GM23248 (cell line): ENCODE data around the gene NCKAP5L.

Experiments used
- EZH2 ChIP-seq: fragments of 200-600 bp; sonication (generic); IDR thresholded peaks from 2 replicates; pipeline ENCODE4 v1.6.1; 2018; ENCODE audit warnings: antibody characterized with exemption, mild to moderate bottlenecking; ENCODE audit not compliant: insufficient read depth, poor library complexity, severe bottlenecking
- EZH2phosphoT487 ChIP-seq: fragments of 200-600 bp; sonication (generic); IDR thresholded peaks from 2 replicates; pipeline ENCODE4 v1.6.1; 2018; ENCODE audit warnings: antibody characterized with exemption, moderate library complexity, mild to moderate bottlenecking, low read depth; ENCODE audit not compliant: insufficient read depth

- TF ChIP-seq EZH2 (no peak), EZH2phosphoT487 (no peak)
Observed at GRCh38 chr12:49865782-49866135, 37.5 kb upstream of the NCKAP5L start.
